Lung (tissue), 4 donors: ENCODE results near the gene GYPA. TPM values are rescaled to one million over a fixed set of nuclear protein-coding genes. Genes with fewer than 3 reads are reported as not detected.

Experiments
- polyA plus RNA-seq, 2 donors: library from polyadenylated mRNA; stranded (reverse); fragments of 200-250 nt; gene quantifications; one replicate each; pipeline ENCODE4 v1.2.1, GENCODE V29; 2013
- total RNA-seq, 2 donors: library from RNA; depleted of rRNA in 1 of 2; stranded (reverse); fragments of >200 nt in 1 of 2; gene quantifications; one replicate each; pipeline ENCODE4 v1.2.1, GENCODE V29; 2014 to 2021
- donor health status: Bipolar disorder and iron deficiency.
- donor health status: healthy.
- donor health status: DM: yes; HTN: yes; CAD: no.

Gene GYPA
- total and polyA plus RNA-seq, 4 donors = 0.18 to 11.0 TPM; not detected in 2

Other genes starting within 250 kb of the GYPA start
- 1 to 10 TPM; 1.6 to 7.0 TPM for gene GYPE, start 235.2 kb downstream of the GYPA start, total RNA-seq
- 1 to 10 TPM in 1 of 2 donors, under 1 TPM in 1; 0.70 to 1.5 TPM for gene GYPE, start 235.2 kb downstream of the GYPA start, polyA plus RNA-seq
- gene GYPB, start 121.3 kb downstream of the GYPA start, total RNA-seq = 10 to 100 TPM in 1 of 2 donors, under 1 TPM in 1; 0.64 to 16.7 TPM
- not detected for gene GYPB, start 121.3 kb downstream of the GYPA start, polyA plus RNA-seq